NCI-H748 (cell line): ENCODE data around the gene ZFYVE1.
A peak's percentile ranks its signal among the peaks of the same experiment; 100 is the strongest.
"Not testable (repeated sequence)": the region's sequence is repeated elsewhere in the genome, so short reads cannot be mapped to it uniquely, and the experiment has no call there.

Experiments used
- DNase-seq: peaks from one replicate; lab custom pipeline; 2025; ENCODE audit not compliant: unreplicated experiment; lab: John Stamatoyannopoulos, UW

The ZFYVE1 gene

GRCh38 chr14:72961016-72961415, 65.9 kb downstream of the ZFYVE1 start:
- not testable (repeated sequence) for DNase-seq

GRCh38 chr14:72958548-72958947, 68.4 kb downstream of the ZFYVE1 start:
- no peak for DNase-seq

GRCh38 chr14:72957213-72957612, 69.7 kb downstream of the ZFYVE1 start:
- no peak for DNase-seq

GRCh38 chr14:72956741-72957140, 70.2 kb downstream of the ZFYVE1 start:
- not testable (repeated sequence) for DNase-seq

DNA sequence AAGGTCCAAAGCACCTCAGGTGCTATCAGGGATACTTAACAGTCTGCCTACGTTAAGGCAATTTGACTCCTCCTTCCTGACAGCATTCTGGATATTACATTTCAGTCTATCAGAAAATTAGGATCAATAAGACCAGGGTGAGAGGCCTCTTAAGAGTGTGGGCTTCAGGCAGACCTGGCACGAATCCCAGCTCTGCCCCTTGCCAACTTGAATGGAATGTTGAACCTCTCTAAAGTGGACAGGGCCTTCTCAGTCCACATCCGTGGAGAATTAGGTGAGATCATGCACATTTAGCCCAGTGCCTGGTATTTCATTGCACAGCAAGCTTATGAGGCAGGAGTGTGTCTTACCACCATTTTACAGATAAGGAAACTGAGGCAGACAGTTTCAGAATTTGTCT, 74.7 kb downstream of the ZFYVE1 start:
- no peak for DNase-seq

- DNase-seq, result peak; percentile 46
Observed at GRCh38 chr14:72948481-72949138, 78.3 kb downstream of the ZFYVE1 start.

- no peak for DNase-seq
Observed at GRCh38 chr14:72947366-72948160, 79.3 kb downstream of the ZFYVE1 start.

- no peak for DNase-seq
Observed at GRCh38 chr14:72946491-72946890, 80.4 kb downstream of the ZFYVE1 start.

DNA sequence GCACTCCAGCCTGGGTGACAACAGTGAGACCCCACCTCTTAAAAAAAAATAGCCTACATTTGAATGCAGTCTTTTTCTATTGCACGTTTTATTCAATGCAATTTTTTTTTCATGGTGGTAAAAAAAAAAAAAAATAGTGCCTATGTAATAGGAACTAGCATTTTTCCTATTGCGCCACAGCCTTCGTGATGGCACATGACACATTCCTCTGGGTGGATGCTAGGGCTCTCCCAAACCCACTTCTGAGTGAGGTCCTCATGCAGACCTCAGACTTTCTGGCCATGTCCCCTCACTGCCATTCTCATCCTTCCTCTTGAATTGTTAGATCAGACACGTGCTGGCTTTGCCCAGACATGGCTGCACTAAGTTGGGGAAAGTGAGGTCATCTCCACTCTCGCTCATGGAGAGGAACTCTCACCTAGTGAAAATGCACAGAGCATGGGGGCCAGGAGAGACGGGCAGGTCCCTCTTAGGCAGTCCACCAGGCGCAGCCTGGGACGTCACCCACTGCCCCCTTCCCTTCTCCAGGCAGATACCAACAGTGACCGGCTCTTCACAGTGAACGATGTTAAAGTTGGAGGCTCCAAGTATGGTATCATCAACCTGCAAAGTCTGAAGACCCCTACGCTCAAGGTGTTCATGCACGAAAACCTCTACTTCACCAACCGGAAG, 81.4 kb downstream of the ZFYVE1 start:
- DNase-seq, result no peak

DNA sequence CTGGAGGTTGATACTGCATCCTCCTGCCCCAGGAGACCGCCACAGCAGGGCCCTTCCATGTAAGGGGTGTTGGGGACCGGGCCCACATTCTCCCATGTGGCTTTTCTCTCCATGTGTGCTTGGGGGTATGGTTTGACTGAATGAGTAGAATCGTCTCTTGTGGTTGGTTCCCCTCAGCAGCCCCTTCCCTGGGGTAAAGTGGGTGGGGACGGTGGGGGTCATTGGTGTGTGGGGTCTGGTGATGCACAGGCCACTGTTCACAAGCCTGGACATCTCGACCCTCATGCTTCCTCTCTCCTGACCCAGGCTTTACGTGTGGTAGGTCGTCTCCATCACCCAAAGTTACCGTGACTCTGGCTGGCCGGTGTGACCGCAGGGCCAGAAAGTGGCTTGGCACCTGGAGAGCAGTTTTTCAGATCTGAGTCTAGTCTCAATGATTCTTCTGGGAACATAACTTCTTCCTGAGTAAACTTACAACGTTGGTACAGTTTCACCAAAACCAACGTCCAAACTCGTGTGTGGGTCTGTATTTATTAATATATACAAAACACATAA, 83.0 kb downstream of the ZFYVE1 start:
- no peak for DNase-seq

DNA sequence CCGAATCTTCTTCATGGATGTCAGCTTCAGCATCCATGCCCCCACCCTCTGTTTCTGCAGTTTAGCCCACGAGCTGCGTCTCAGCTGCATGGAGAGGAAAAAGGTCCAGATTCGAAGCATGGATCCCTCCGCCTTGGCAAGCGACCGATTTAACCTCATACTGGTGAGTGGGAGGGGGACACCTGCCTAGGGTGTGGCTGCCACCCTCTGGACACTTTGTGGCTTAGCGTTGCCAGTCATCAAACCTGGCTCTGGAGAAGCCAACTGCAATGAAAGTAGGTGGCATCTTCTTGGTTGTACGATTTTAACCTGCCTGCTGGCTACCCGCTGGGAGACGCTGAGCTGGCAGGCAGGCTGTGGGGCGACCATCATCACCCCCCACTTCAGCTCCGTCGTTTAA, 84.0 kb downstream of the ZFYVE1 start:
- no peak for DNase-seq

- DNase-seq, result no peak
Observed at GRCh38 chr14:72941286-72941985, 85.5 kb downstream of the ZFYVE1 start.

DNA sequence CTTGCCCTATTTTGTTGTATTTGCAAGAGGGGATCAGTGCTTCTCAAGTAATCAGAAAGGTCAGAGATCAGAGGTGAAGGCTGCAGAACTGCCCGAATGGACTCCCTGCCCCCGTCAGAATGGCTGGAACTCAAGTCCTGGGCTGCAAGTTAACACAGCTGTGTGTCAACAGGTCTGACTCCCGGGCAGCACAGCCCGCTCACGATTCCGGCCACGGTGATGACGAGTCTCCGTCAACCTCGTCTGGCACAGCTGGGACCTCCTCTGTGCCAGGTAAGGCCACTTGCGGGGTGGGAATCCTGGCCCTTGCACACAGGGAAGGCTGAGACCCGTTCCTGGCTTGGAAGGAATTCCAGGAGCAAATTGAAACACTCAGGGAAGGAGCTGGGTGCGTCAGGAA, 87.3 kb downstream of the ZFYVE1 start:
- no peak for DNase-seq

- DNase-seq, result no peak
Observed at GRCh38 chr14:72932893-72933292, 94.0 kb downstream of the ZFYVE1 start.

DNA sequence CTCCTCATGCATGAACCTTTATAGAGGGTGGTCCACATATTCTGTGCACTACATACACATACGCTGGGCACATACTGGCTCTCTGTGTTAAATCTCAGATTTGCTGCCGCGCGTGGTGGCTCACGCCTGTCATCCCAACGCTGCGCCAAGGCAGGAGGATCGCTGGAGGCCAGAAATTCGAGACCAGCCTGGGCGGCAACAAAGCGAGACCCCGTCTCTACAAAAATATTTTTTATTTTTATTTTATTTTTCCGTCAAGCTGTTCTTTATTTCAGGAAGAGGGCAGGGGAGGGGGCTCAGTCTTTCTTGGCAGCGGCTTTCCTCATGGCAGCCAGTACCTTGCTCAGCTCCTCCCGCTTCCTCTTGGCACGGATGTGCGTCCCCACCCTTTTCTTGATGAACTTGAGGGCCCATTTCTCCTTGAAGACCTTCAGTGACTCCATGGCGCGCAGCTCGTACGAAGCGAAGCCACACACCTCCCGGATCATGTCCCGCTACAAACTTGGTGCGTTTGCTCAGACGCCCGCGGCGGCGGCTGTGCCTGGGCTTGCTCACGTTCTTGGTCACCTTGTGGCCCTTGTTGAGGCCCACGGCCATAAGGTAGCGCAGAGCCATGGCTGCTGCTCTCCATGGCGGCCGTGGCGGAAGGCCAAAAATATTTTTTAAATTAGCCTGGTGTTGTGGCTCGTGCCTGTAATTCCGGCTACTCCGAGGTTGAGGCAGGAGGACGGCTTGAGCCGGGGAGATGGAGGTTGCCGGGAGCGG, 97.4 kb downstream of the ZFYVE1 start:
- DNase-seq, result no peak

GRCh38 chr14:72928872-72929271, 98.0 kb downstream of the ZFYVE1 start:
- no peak for DNase-seq

DNA sequence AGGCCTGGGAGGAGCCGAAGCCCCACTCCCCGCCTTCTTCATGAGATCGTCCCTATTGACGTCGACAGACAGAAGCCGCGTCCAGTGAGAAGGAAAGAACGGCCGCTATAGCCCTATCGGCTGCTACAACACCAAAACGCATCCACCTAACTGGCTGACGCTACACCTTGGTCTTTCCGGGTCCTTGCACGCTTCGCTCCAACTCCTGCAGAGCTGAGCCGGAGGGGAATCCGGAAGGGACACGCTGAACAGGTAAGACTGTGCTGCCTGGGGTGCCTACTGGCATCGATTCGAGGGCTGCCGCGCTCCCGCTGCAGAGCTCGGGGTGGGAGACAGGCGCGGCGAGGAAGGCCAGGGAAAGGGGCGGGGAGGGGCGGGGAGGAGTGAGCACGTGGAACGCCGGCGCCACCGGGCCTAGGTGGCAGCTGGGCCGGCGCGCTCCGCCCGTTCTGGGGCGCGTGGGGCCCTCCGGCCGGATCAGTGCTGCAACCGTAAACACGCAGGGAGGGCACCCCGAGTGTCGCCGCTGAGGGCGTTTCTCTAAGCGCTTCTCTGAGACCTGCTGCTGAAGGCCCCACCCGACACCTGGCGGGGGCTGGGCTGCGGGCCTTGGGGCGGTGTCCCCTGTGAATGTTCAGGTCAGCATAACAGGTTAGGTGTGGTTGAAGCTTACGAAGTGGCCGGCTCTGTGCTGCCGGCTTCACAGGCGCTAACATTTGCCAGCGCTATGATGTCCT, 100.4 kb downstream of the ZFYVE1 start, which contains the start of gene DCAF4:
DCAF4 (plus strand) TSS at position 173 of the 737 bp plus-strand sequence. CDS start 11,515 bp downstream, outside the sequence.
- peak; percentile 99 for DNase-seq

GRCh38 chr14:72925815-72926291, 101.1 kb downstream of the ZFYVE1 start:
- DNase-seq, result no peak

DNA sequence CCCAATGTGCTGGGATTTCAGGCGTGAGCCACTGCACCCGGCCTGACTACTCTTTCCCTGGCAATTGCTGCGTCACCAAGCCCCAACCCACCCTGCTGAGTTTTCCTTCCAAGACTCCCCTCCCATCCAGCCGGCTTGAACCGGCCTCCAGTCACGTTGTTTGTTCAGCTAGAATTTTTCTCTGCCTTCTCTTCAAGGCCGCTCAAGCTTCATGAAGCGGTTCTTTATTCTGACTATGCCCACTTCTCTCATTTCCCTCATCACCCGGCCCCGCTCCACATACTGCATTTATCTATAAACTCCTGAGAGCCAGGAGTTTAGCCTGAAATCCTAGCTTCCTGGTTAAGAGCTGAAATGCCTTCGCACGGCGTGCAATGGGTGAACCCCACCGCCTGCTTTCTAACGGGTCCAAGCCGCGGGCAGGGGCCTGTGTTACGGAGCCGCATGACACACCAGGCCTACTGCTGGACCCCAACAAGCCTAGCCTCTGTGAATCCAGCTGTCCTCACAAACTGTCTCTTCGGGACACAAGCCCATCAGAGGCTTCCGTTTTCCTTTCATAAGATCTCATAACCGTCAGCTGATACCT, 101.6 kb downstream of the ZFYVE1 start:
- DNase-seq, result no peak
